H9 (cell line): ENCODE data around the gene C17orf50. TPM values are rescaled to one million over a fixed set of nuclear protein-coding genes. Genes with fewer than 3 reads are reported as not detected.

Experiments used
- DNase-seq: peaks from one replicate; pipeline ENCODE4 v3.0.0-alpha.2; 2017
- H2AFZ ChIP-seq: one replicate; pipeline ENCODE4 v1.6.1; 2013; ENCODE audit warnings: mild to moderate bottlenecking, low read length, control low read depth, moderate library complexity
- H2AK5ac ChIP-seq: 2 replicates; pipeline ENCODE4 v1.6.1; 2013; ENCODE audit warnings: low read length, control low read depth, mixed read lengths; ENCODE audit not compliant: insufficient read length
- H2BK120ac ChIP-seq: one replicate; pipeline ENCODE4 v1.6.1; 2013; ENCODE audit warnings: low read depth, mild to moderate bottlenecking, low read length, control low read depth, inconsistent platforms; ENCODE audit not compliant: poor library complexity, severe bottlenecking
- H2BK12ac ChIP-seq: 2 replicates; pipeline ENCODE4 v1.6.1; 2013; ENCODE audit warnings: low read length, control low read depth, mixed read lengths, low read depth; ENCODE audit not compliant: insufficient read length
- H2BK15ac ChIP-seq: 2 replicates; pipeline ENCODE4 v1.6.1; 2013; ENCODE audit warnings: low read depth, low read length, control low read depth
- H2BK20ac ChIP-seq: one replicate; pipeline ENCODE4 v1.6.1; 2013; ENCODE audit warnings: low read depth, mild to moderate bottlenecking, low read length, control low read depth, inconsistent platforms; ENCODE audit not compliant: poor library complexity, severe bottlenecking
- H2BK5ac ChIP-seq: 2 replicates; pipeline ENCODE4 v1.6.1; 2013; ENCODE audit warnings: low read length, control low read depth, mixed read lengths; ENCODE audit not compliant: insufficient read length
- H3K14ac ChIP-seq: 2 replicates; pipeline ENCODE4 v1.6.1; 2013; ENCODE audit warnings: low read length, control low read depth; ENCODE audit not compliant: insufficient read depth
- H3K18ac ChIP-seq: 2 replicates; pipeline ENCODE4 v1.6.1; 2013; ENCODE audit warnings: low read depth, mild to moderate bottlenecking, mixed read lengths, low read length, control low read depth; ENCODE audit not compliant: insufficient read length
- H3K23ac ChIP-seq: 2 replicates; pipeline ENCODE4 v1.6.1; 2013; ENCODE audit warnings: low read length, control low read depth, mixed read lengths, low read depth; ENCODE audit not compliant: insufficient read length
- H3K23me2 ChIP-seq: 2 replicates; pipeline ENCODE4 v1.6.1; 2013; ENCODE audit warnings: low read depth, mild to moderate bottlenecking, mixed read lengths, low read length, control low read depth; ENCODE audit not compliant: insufficient read length, poor library complexity, severe bottlenecking
- H3K27ac ChIP-seq: 2 replicates; pipeline ENCODE4 v1.5.1; 2013; ENCODE audit warnings: low read length, control low read depth, mixed read lengths, low read depth; ENCODE audit not compliant: insufficient read length
- H3K27me3 ChIP-seq: 2 replicates; pipeline ENCODE4 v1.6.1; 2013; ENCODE audit warnings: low read length, control low read depth, inconsistent platforms; ENCODE audit not compliant: insufficient read depth
- H3K4ac ChIP-seq: 2 replicates; pipeline ENCODE4 v1.6.1; 2013; ENCODE audit warnings: low read depth, mild to moderate bottlenecking, control low read depth, inconsistent platforms, low read length, moderate library complexity
- H3K4me1 ChIP-seq: 2 replicates; pipeline ENCODE4 v1.6.1; 2013; ENCODE audit warnings: low read length, control low read depth, inconsistent platforms; ENCODE audit not compliant: insufficient read depth
- H3K4me2 ChIP-seq: 2 replicates; pipeline ENCODE4 v1.6.1; 2013; ENCODE audit warnings: low read length, control low read depth, mixed read lengths; ENCODE audit not compliant: insufficient read length, insufficient read depth
- H3K56ac ChIP-seq: 2 replicates; pipeline ENCODE4 v1.6.1; 2013; ENCODE audit warnings: low read depth, mild to moderate bottlenecking, mixed read lengths, low read length, control low read depth; ENCODE audit not compliant: insufficient read length
- H3K79me1 ChIP-seq: 2 replicates; pipeline ENCODE4 v1.6.1; 2013; ENCODE audit warnings: low read depth, mild to moderate bottlenecking, moderate library complexity, low read length, control low read depth, inconsistent platforms; ENCODE audit not compliant: insufficient read depth, poor library complexity, severe bottlenecking
- H3K79me2 ChIP-seq: 2 replicates; pipeline ENCODE4 v1.6.1; 2013; ENCODE audit warnings: low read length, control low read depth, inconsistent platforms; ENCODE audit not compliant: insufficient read depth
- H3K9ac ChIP-seq: 2 replicates; pipeline ENCODE4 v1.6.1; 2013; ENCODE audit warnings: low read length, control low read depth, mixed read lengths; ENCODE audit not compliant: insufficient read length; ENCODE audit errors: extremely low read depth
- H3K9me3 ChIP-seq: one replicate; pipeline ENCODE4 v1.6.1; 2013; ENCODE audit warnings: low read depth, low read length, inconsistent platforms; ENCODE audit not compliant: control insufficient read depth
- H3T11ph ChIP-seq: one replicate; pipeline ENCODE4 v1.6.1; 2013; ENCODE audit warnings: mild to moderate bottlenecking, low read length, control low read depth, inconsistent platforms
- H4K20me1 ChIP-seq: one replicate; pipeline ENCODE4 v1.6.1; 2013; ENCODE audit not compliant: control insufficient read depth, insufficient read length, insufficient read depth
- H4K5ac ChIP-seq: 2 replicates; pipeline ENCODE4 v1.6.1; 2013; ENCODE audit warnings: low read depth, mild to moderate bottlenecking, mixed read lengths, low read length, control low read depth; ENCODE audit not compliant: insufficient read length
- H4K8ac ChIP-seq: replicated peaks from 2 replicates; pipeline ENCODE4 v1.6.1; 2013; ENCODE audit warnings: low read length, control low read depth, mixed read lengths, low read depth; ENCODE audit not compliant: insufficient read length
- H4K91ac ChIP-seq: 2 replicates; pipeline ENCODE4 v1.6.1; 2013; ENCODE audit warnings: low read depth, mild to moderate bottlenecking, moderate library complexity, mixed read lengths, low read length, control low read depth; ENCODE audit not compliant: insufficient read length
- H3K27ac Mint-ChIP-seq, 3 experiments: 2 replicates in 2 of 3; 3 replicates in 1 of 3; pipeline ENCODE4 v1.8.0; 2020 to 2021; ENCODE audit warnings: mixed read lengths in 3 of 3, mild to moderate bottlenecking in 1 of 3, moderate library complexity in 1 of 3
- H3K27me3 Mint-ChIP-seq: 2 replicates; pipeline ENCODE4 v1.8.0; 2021; ENCODE audit warnings: low read depth, mild to moderate bottlenecking, moderate library complexity, mixed read lengths
- H3K36me3 Mint-ChIP-seq, 3 experiments: 2 replicates in 2 of 3; 3 replicates in 1 of 3; pipeline ENCODE4 v1.8.0; 2020 to 2021; ENCODE audit warnings: low read depth in 3 of 3, mixed read lengths in 3 of 3; ENCODE audit not compliant: insufficient read depth in 1 of 3
- H3K4me1 Mint-ChIP-seq, 2 experiments: 2 replicates each; pipeline ENCODE4 v1.8.0; 2020; ENCODE audit warnings: mixed read lengths in 2 of 2
- H3K4me3 Mint-ChIP-seq, 2 experiments: 2 replicates in 1 of 2; 3 replicates in 1 of 2; pipeline ENCODE4 v1.8.0; 2020 to 2021; ENCODE audit warnings: mild to moderate bottlenecking in 2 of 2, mixed read lengths in 2 of 2, moderate library complexity in 1 of 2
- H3K9me3 Mint-ChIP-seq, 2 experiments: 2 replicates in 1 of 2; 3 replicates in 1 of 2; pipeline ENCODE4 v1.8.0; 2020; ENCODE audit warnings: mild to moderate bottlenecking in 2 of 2, mixed read lengths in 2 of 2, moderate library complexity in 1 of 2
- WGBS: extraction: QIAGEN DNeasy Blood & Tissue Kit; methylation state at CpG from one replicate; pipeline ENCODE4 v1.1.7; 2013; ENCODE audit warnings: missing lambda C conversion rate, low lambda C conversion rate, mixed read lengths; ENCODE audit not compliant: insufficient read length; ENCODE audit errors: extremely low coverage; 5-methylcytosine and 5-hydroxymethylcytosine counted together
- total RNA-seq: library from RNA; stranded (reverse); gene quantifications from 2 replicates; pipeline ENCODE4 v1.2.1, GENCODE V29; 2021
- TF ChIP-seq, protein P1 (sequence below): fragments of 200-600 bp; sonication (generic); conservative IDR thresholded peaks from 3 replicates; pipeline ENCODE4 v1.8.0; 2021; ENCODE audit warnings: antibody characterized with exemption, mild to moderate bottlenecking

Gene C17orf50
- total RNA-seq, 1 experiment from 2014 or later: not detected

DNA sequence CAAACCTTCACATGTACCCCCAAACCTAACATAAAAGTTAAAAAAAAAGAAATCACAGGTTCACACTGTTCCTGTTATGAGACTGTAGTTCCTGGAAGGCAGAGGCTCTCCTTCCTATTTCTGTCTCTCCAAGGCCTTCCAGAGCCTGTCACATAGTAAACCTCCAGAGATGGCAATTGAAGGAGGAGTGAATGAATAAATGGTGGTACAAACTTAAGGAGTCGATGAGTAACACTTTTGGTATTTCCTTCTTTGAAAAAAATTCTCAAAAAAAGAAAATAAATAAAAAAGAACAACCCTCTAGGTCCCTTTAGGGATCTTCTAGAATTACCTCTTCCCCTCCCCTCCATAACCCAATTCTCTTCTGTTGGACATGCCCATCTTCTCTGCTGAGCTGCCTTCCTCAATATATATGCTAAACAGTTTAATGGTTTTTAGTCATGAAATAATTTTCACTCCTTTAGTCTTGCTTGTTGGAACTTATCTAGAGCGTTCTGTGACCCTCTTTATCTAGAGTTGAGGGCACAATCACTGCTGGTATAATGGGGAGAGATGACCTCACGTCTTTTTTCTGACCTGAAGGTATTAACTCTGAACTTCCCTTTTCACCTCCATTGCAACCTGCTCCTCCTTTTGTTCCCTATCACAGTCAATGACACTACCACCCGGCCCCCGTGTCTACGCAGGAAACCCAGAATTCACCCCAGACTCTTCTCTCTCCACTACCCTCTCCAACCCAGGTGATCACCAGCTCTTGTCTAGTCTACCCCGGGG is 46.9 kb downstream of the C17orf50 start:
- H3K9me3 ChIP-seq: no peaks in the 10 kb centered on the region
- H4K8ac ChIP-seq: no peak overlapping the region
- H3K4ac ChIP-seq: no peak overlapping the region
- no peak overlapping the region for H3K9ac ChIP-seq
- H2AFZ ChIP-seq: no peak overlapping the region
- no peaks in the 10 kb centered on the region for H3K27me3 ChIP-seq
- H2BK15ac ChIP-seq: no peak overlapping the region
- H3K14ac ChIP-seq: no peak overlapping the region
- no peak overlapping the region for H3K4me2 ChIP-seq
- DNase-seq: no peak
- no peak overlapping the region for H2AK5ac ChIP-seq
- peaks cover 4% of the 10 kb centered on the region for H3K23me2 ChIP-seq
- Mint-ChIP-seq H3K27me3 (no peaks in the 10 kb centered on the region; the same call in 1 of the 2 replicates), H3K36me3 (peaks cover 9 to 19% (median 11%) of the 10 kb centered on the region in 3 experiments; a peak in 6 of 7 replicates), H3K4me1 (peaks cover 29 to 31% of the 10 kb centered on the region in 2 experiments), H3K27ac (no peak overlapping the region), H3K4me3 (peak overlapping the region in 1 of 2 experiments; percentile 99; a peak in 2 of 5 replicates), H3K9me3 (no peaks in the 10 kb centered on the region)
- H3T11ph ChIP-seq: no peak overlapping the region
- H2BK20ac ChIP-seq: no peak overlapping the region
- H4K91ac ChIP-seq: no peak overlapping the region
- H2BK12ac ChIP-seq: no peak overlapping the region
- H3K56ac ChIP-seq: no peak overlapping the region
- H3K18ac ChIP-seq: no peak overlapping the region
- no peak overlapping the region for H3K23ac ChIP-seq
- TF ChIP-seq, protein P1, sequence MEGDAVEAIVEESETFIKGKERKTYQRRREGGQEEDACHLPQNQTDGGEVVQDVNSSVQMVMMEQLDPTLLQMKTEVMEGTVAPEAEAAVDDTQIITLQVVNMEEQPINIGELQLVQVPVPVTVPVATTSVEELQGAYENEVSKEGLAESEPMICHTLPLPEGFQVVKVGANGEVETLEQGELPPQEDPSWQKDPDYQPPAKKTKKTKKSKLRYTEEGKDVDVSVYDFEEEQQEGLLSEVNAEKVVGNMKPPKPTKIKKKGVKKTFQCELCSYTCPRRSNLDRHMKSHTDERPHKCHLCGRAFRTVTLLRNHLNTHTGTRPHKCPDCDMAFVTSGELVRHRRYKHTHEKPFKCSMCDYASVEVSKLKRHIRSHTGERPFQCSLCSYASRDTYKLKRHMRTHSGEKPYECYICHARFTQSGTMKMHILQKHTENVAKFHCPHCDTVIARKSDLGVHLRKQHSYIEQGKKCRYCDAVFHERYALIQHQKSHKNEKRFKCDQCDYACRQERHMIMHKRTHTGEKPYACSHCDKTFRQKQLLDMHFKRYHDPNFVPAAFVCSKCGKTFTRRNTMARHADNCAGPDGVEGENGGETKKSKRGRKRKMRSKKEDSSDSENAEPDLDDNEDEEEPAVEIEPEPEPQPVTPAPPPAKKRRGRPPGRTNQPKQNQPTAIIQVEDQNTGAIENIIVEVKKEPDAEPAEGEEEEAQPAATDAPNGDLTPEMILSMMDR: no peak
- no peak overlapping the region for H3K27ac ChIP-seq
- no CpG with 5 or more reads among the region's 7 CpGs for WGBS
- H3K4me1 ChIP-seq: peaks cover 2% of the 10 kb centered on the region; the same call in 1 of the 2 replicates
- H3K79me1 ChIP-seq: peaks cover 2% of the 10 kb centered on the region
- no peaks in the 10 kb centered on the region for H4K20me1 ChIP-seq
- H2BK5ac ChIP-seq: no peak overlapping the region
- no peak overlapping the region for H2BK120ac ChIP-seq
- no peak overlapping the region for H4K5ac ChIP-seq
- H3K79me2 ChIP-seq: peaks cover 19% of the 10 kb centered on the region; the same call in 1 of the 2 replicates
